HepG2 (cell line): ENCODE data around the gene MTRFR. TPM values are rescaled to one million over a fixed set of nuclear protein-coding genes. Genes with fewer than 3 reads are reported as not detected.

ENCODE experiments used
- BHLHE40 ChIP-seq: IDR thresholded peaks from 2 replicates; pipeline ENCODE4 v1.6.1; 2011; ENCODE audit warnings: low read length, improper control_type of control experiment
- GLI4 ChIP-seq: sonication (generic); formaldehyde crosslinking; IDR thresholded peaks from 2 replicates; pipeline ENCODE4 v1.5.1; 2020; ENCODE audit warnings: missing genetic modification reagents, mild to moderate bottlenecking, moderate library complexity, borderline replicate concordance
- GZF1 ChIP-seq: sonication (generic); formaldehyde crosslinking; IDR thresholded peaks from 2 replicates; pipeline ENCODE4 v1.5.1; 2020; ENCODE audit warnings: mild to moderate bottlenecking, missing genetic modification reagents
- HHEX ChIP-seq: IDR thresholded peaks from 2 replicates; pipeline ENCODE4 v1.6.1; 2016; ENCODE audit warnings: control low read depth
- HOXA3 ChIP-seq: sonication (generic); formaldehyde crosslinking; IDR thresholded peaks from 2 replicates; pipeline ENCODE4 v1.5.0; 2020; ENCODE audit warnings: missing genetic modification reagents
- IRF9 ChIP-seq: sonication (generic); formaldehyde crosslinking; IDR thresholded peaks from 2 replicates; pipeline ENCODE4 v1.8.0; 2022; ENCODE audit warnings: missing genetic modification reagents, mild to moderate bottlenecking, borderline replicate concordance
- MLLT10 ChIP-seq: sonication (generic); formaldehyde crosslinking; IDR thresholded peaks from 2 replicates; pipeline ENCODE4 v1.4.0; 2020; ENCODE audit warnings: missing genetic modification reagents
- MXD1 ChIP-seq: sonication (generic); formaldehyde crosslinking; IDR thresholded peaks from 2 replicates; pipeline ENCODE4 v1.4.0; 2020; ENCODE audit warnings: mild to moderate bottlenecking, missing genetic modification reagents
- MZF1 ChIP-seq: sonication (generic); formaldehyde crosslinking; IDR thresholded peaks from 2 replicates; pipeline ENCODE4 v1.8.1; 2023; ENCODE audit warnings: mild to moderate bottlenecking, missing genetic modification reagents, borderline replicate concordance
- NR0B2 ChIP-seq: sonication (generic); formaldehyde crosslinking; IDR thresholded peaks from 2 replicates; pipeline ENCODE4 v1.4.0; 2020; ENCODE audit warnings: mild to moderate bottlenecking, missing genetic modification reagents
- ONECUT2 ChIP-seq: sonication (generic); formaldehyde crosslinking; IDR thresholded peaks from 2 replicates; pipeline ENCODE4 v1.4.0; 2020; ENCODE audit warnings: missing genetic modification reagents
- PLSCR1 ChIP-seq: sonication (generic); formaldehyde crosslinking; IDR thresholded peaks from 2 replicates; pipeline ENCODE4 v1.5.0; 2020; ENCODE audit warnings: missing genetic modification reagents, mild to moderate bottlenecking, borderline replicate concordance
- POGK ChIP-seq: sonication (generic); formaldehyde crosslinking; conservative IDR thresholded peaks from 2 replicates; pipeline ENCODE4 v1.8.0; 2022; ENCODE audit warnings: mild to moderate bottlenecking, moderate library complexity, missing genetic modification reagents
- RFX3 ChIP-seq: IDR thresholded peaks from 2 replicates; pipeline ENCODE4 v1.6.1; 2016; ENCODE audit warnings: missing biosample characterization, missing genetic modification reagents
- SMARCE1 ChIP-seq: fragments of 450-650 bp; IDR thresholded peaks from 2 replicates; pipeline ENCODE4 v1.6.1; 2017; ENCODE audit warnings: borderline replicate concordance
- ZBTB43 ChIP-seq: sonication (generic); formaldehyde crosslinking; conservative IDR thresholded peaks from 2 replicates; pipeline ENCODE4 v1.4.0; 2020; ENCODE audit warnings: missing genetic modification reagents
- ZBTB7A ChIP-seq: sonication (generic); formaldehyde crosslinking; IDR thresholded peaks from 2 replicates; pipeline ENCODE4 v1.8.0; 2022; ENCODE audit warnings: mild to moderate bottlenecking, missing genetic modification reagents
- ZBTB7B ChIP-seq: sonication (generic); formaldehyde crosslinking; IDR thresholded peaks from 2 replicates; pipeline ENCODE4 v1.4.0; 2020; ENCODE audit warnings: missing genetic modification reagents
- ZEB1 ChIP-seq: IDR thresholded peaks from 2 replicates; pipeline ENCODE4 v1.6.1; 2012; ENCODE audit warnings: mild to moderate bottlenecking, low read depth, inconsistent platforms; ENCODE audit not compliant: insufficient replicate concordance
- ZNF160 ChIP-seq: sonication (generic); formaldehyde crosslinking; IDR thresholded peaks from 2 replicates; pipeline ENCODE4 v1.8.0; 2022; ENCODE audit warnings: mild to moderate bottlenecking, inconsistent platforms, missing genetic modification reagents
- ZNF503 ChIP-seq: sonication (generic); formaldehyde crosslinking; IDR thresholded peaks from 2 replicates; pipeline ENCODE4 v1.4.0; 2020; ENCODE audit warnings: missing genetic modification reagents
- ZNF557 ChIP-seq: sonication (generic); formaldehyde crosslinking; IDR thresholded peaks from 2 replicates; pipeline ENCODE4 v1.4.0; 2020; ENCODE audit warnings: missing genetic modification reagents
- polyA plus RNA-seq, 8 experiments: library from polyadenylated mRNA; depleted of rRNA in 3 of 8; stranded (reverse) in 7 of 8; unstranded in 1 of 8; fragments of >200 nt; fragmentation: Illumina TruSeq in 4 of 8; extraction: Trizol in 4 of 8; gene quantifications; 2 replicates each; pipeline versions ENCODE4 v1.2.1 to v1.2.3, GENCODE V29; 2011 to 2016; ENCODE audit warnings: low read depth in 4 of 8, missing spikeins in 1 of 8, mixed read lengths in 1 of 8; ENCODE audit not compliant: insufficient read depth in 1 of 8
- total RNA-seq, 5 experiments: library from RNA; depleted of rRNA; stranded (reverse); fragments of >200 nt; fragmentation: Illumina TruSeq; extraction: Trizol; gene quantifications; 2 replicates each; pipeline ENCODE4 v1.2.3, GENCODE V29; 2016; ENCODE audit warnings: low read depth in 1 of 5

MTRFR gene
- total and polyA plus RNA-seq, 2 of the 13 experiments (the other 11 are each of a cell fraction or from before 2014, with no cell fraction given): 7.1 to 9.9 TPM

- TF ChIP-seq ZNF160 (CRISPR knock-in tag) (0 out of 2 replicates have a peak, but pooled peaks have one; percentile 52), RFX3 (CRISPR knock-in tag) (no peak), IRF9 (CRISPR knock-in tag) (peak; percentile 95; the same call in 1 of the 2 replicates), ZBTB7B (CRISPR knock-in tag) (0 out of 2 replicates have a peak, but pooled peaks have one; percentile 26), NR0B2 (CRISPR knock-in tag) (no peak), ZNF557 (CRISPR knock-in tag) (peak; percentile 92; the same call in 1 of the 2 replicates), SMARCE1 (no peak), ZBTB43 (CRISPR knock-in tag) (0 out of 2 replicates have a peak, but pooled peaks have one; percentile 60), BHLHE40 (peak; percentile 25; the same call in 1 of the 2 replicates), MXD1 (CRISPR knock-in tag) (no peak; the same call in 1 of the 2 replicates), HHEX (CRISPR knock-in tag) (no peak), HOXA3 (CRISPR knock-in tag) (peak; percentile 80; the same call in 1 of the 2 replicates), ZEB1 (peak; percentile 73), GLI4 (CRISPR knock-in tag) (no peak; the same call in 1 of the 2 replicates), MZF1 (CRISPR knock-in tag) (no peak), PLSCR1 (CRISPR knock-in tag) (0 out of 2 replicates have a peak, but pooled peaks have one; percentile 74), MLLT10 (no peak), ONECUT2 (CRISPR knock-in tag) (peak; percentile 63; the same call in 1 of the 2 replicates), ZNF503 (peak; percentile 77), GZF1 (CRISPR knock-in tag) (no peak), POGK (CRISPR knock-in tag) (peak; percentile 62; the same call in 1 of the 2 replicates), ZBTB7A (CRISPR knock-in tag) (peak; percentile 83; the same call in 1 of the 2 replicates)
These were observed at the start of gene MTRFR, which contains the start of gene MPHOSPH9 (continued) for GRCh38 chr12:123232807-123233504.
